Stimulated activated naive CD8-positive, alpha-beta T cell treated with anti-CD3 and anti-CD28 coated beads, Interleukin-15, amount 100 ng/mL, for 72 hours (primary cell): Measurements from ENCODE around the gene FOXP1.
"Not testable (repeated sequence)": the region's sequence is repeated elsewhere in the genome, so short reads cannot be mapped to it uniquely, and the experiment has no call there.

Experiments used
- ATAC-seq: fragments of 150-1000 bp; cut with Tn5 transposase; 2 replicates; pipeline ENCODE4 v1.10.0; 2021; ENCODE audit warnings: mild to moderate bottlenecking, moderate library complexity
- DNase-seq, 2 donors: peaks; one replicate each; pipeline ENCODE4 v3.0.0; 2021 to 2022
- H3K27ac Mint-ChIP-seq, 2 donors: one replicate each; pipeline ENCODE4 v1.8.0; 2022; ENCODE audit warnings: mild to moderate bottlenecking in 2 of 2, mixed read lengths in 2 of 2, moderate library complexity in 2 of 2
- H3K27me3 Mint-ChIP-seq: one replicate; pipeline ENCODE4 v1.8.0; 2022; ENCODE audit warnings: mixed read lengths
- H3K4me1 Mint-ChIP-seq: one replicate; pipeline ENCODE4 v1.8.0; 2022; ENCODE audit warnings: mild to moderate bottlenecking, mixed read lengths
- H3K4me3 Mint-ChIP-seq, 2 donors: one replicate each; pipeline ENCODE4 v1.8.0; 2022; ENCODE audit warnings: mild to moderate bottlenecking in 2 of 2, mixed read lengths in 2 of 2, moderate library complexity in 1 of 2
- H3K9me3 Mint-ChIP-seq, 2 donors: one replicate each; pipeline ENCODE4 v1.8.0; 2022; ENCODE audit warnings: mixed read lengths in 2 of 2

Gene FOXP1

GRCh38 chr3:71330505-71330904 is 253.0 kb downstream of the FOXP1 start:
- no peak for DNase-seq
- peaks cover 27% of the 10 kb centered on the region for H3K4me1 Mint-ChIP-seq
- peaks cover 6% of the 10 kb centered on the region in 2 donors for H3K9me3 Mint-ChIP-seq
- no peaks in the 10 kb centered on the region for H3K27me3 Mint-ChIP-seq
- no peak overlapping the region for H3K4me3 Mint-ChIP-seq
- no peak for ATAC-seq
- no peak overlapping the region for H3K27ac Mint-ChIP-seq

- ATAC-seq = no peak
- Mint-ChIP-seq H3K4me1 (peaks cover 27% of the 10 kb centered on the region), H3K4me3 (no peak overlapping the region), H3K27ac (no peak overlapping the region), H3K27me3 (no peaks in the 10 kb centered on the region), H3K9me3 (peaks cover 6% of the 10 kb centered on the region in 2 donors)
- no peak for DNase-seq
Measured at GRCh38 chr3:71329817-71330216, 253.7 kb downstream of the FOXP1 start.

- Mint-ChIP-seq H3K4me1 (peaks cover 24% of the 10 kb centered on the region), H3K4me3 (no peak overlapping the region), H3K27me3 (no peaks in the 10 kb centered on the region), H3K9me3 (peaks cover 6% of the 10 kb centered on the region in 2 donors), H3K27ac (no peak overlapping the region)
- ATAC-seq (no peak), DNase-seq (no peak)
Measured at GRCh38 chr3:71328926-71329325, 254.6 kb downstream of the FOXP1 start.

GRCh38 chr3:71327936-71328335 is 255.6 kb downstream of the FOXP1 start:
- Mint-ChIP-seq H3K4me3 (no peak overlapping the region), H3K27ac (no peak overlapping the region), H3K4me1 (peaks cover 24% of the 10 kb centered on the region), H3K9me3 (peaks cover 6% of the 10 kb centered on the region in 2 donors), H3K27me3 (no peaks in the 10 kb centered on the region)
- no peak for DNase-seq
- no peak for ATAC-seq

GRCh38 chr3:71325715-71326114 is 257.8 kb downstream of the FOXP1 start:
- no peaks in the 10 kb centered on the region for H3K27me3 Mint-ChIP-seq
- H3K9me3 Mint-ChIP-seq = peaks cover 5 to 6% of the 10 kb centered on the region in 2 donors
- H3K27ac Mint-ChIP-seq = no peak overlapping the region
- DNase-seq (no peak), ATAC-seq (no peak)
- no peak overlapping the region for H3K4me3 Mint-ChIP-seq
- peaks cover 22% of the 10 kb centered on the region for H3K4me1 Mint-ChIP-seq

GRCh38 chr3:71324224-71324623 is 259.3 kb downstream of the FOXP1 start:
- DNase-seq, H3K4me3 Mint-ChIP-seq, H3K27ac Mint-ChIP-seq, H3K9me3 Mint-ChIP-seq, ATAC-seq, H3K27me3 Mint-ChIP-seq: not testable (repeated sequence)
- peaks cover 17% of the 10 kb centered on the region for H3K4me1 Mint-ChIP-seq

GRCh38 chr3:71323558-71323957 is 260.0 kb downstream of the FOXP1 start:
- Mint-ChIP-seq H3K4me1 (peaks cover 16% of the 10 kb centered on the region), H3K9me3 (no peaks in the 10 kb centered on the region), H3K27me3 (no peaks in the 10 kb centered on the region), H3K4me3 (no peak overlapping the region), H3K27ac (no peak overlapping the region)
- ATAC-seq = no peak
- no peak for DNase-seq

- peak overlapping the region in 1 of 2 donors; percentile 57 for H3K27ac Mint-ChIP-seq
- DNase-seq = no peak
Measured at GRCh38 chr3:71322154-71322553, 261.4 kb downstream of the FOXP1 start.

GRCh38 chr3:71319771-71320170 is 263.8 kb downstream of the FOXP1 start:
- no peaks in the 10 kb centered on the region for H3K27me3 Mint-ChIP-seq
- no peak overlapping the region for H3K4me3 Mint-ChIP-seq
- no peaks in the 10 kb centered on the region for H3K9me3 Mint-ChIP-seq
- peaks cover 9% of the 10 kb centered on the region for H3K4me1 Mint-ChIP-seq
- H3K27ac Mint-ChIP-seq = no peak overlapping the region
- no peak for ATAC-seq
- DNase-seq = no peak

More at GRCh38 chr3:71322154-71322553, 261.4 kb downstream of the FOXP1 start:
- Mint-ChIP-seq H3K4me3 (no peak overlapping the region), H3K9me3 (no peaks in the 10 kb centered on the region), H3K4me1 (peaks cover 9% of the 10 kb centered on the region), H3K27me3 (no peaks in the 10 kb centered on the region)
- no peak for ATAC-seq

- no peaks in the 10 kb centered on the region for H3K9me3 Mint-ChIP-seq
- no peak overlapping the region for H3K27ac Mint-ChIP-seq
Measured at GRCh38 chr3:71318458-71318827, 265.1 kb downstream of the FOXP1 start.

GRCh38 chr3:71317749-71318457 is 265.6 kb downstream of the FOXP1 start:
- ATAC-seq = peak; percentile 28
- H3K27ac Mint-ChIP-seq = peak overlapping the region in 1 of 2 donors; percentile 41
- H3K4me1 Mint-ChIP-seq = peaks cover 4% of the 10 kb centered on the region
- no peaks in the 10 kb centered on the region for H3K27me3 Mint-ChIP-seq
- H3K4me3 Mint-ChIP-seq = peak overlapping the region; percentile 39 to 69
- no peaks in the 10 kb centered on the region for H3K9me3 Mint-ChIP-seq
- DNase-seq = no peak

More at GRCh38 chr3:71318458-71318827, 265.1 kb downstream of the FOXP1 start:
- Mint-ChIP-seq H3K27me3 (no peaks in the 10 kb centered on the region), H3K4me1 (peaks cover 9% of the 10 kb centered on the region), H3K4me3 (no peak overlapping the region)
- ATAC-seq (no peak), DNase-seq (no peak)

GRCh38 chr3:71317140-71317539 is 266.4 kb downstream of the FOXP1 start:
- peaks cover 6% of the 10 kb centered on the region for H3K4me1 Mint-ChIP-seq
- peak overlapping the region in 1 of 2 donors; percentile 24 for H3K4me3 Mint-ChIP-seq
- H3K9me3 Mint-ChIP-seq = no peaks in the 10 kb centered on the region
- no peak for ATAC-seq
- H3K27ac Mint-ChIP-seq = no peak overlapping the region
- DNase-seq = no peak
- no peaks in the 10 kb centered on the region for H3K27me3 Mint-ChIP-seq

- H3K4me1 Mint-ChIP-seq = peaks cover 15% of the 10 kb centered on the region
- no peaks in the 10 kb centered on the region for H3K27me3 Mint-ChIP-seq
- ATAC-seq = peak; percentile 52
- H3K9me3 Mint-ChIP-seq = no peaks in the 10 kb centered on the region
- H3K4me3 Mint-ChIP-seq = peak overlapping the region; percentile 48 to 57
- peak in 1 of 2 donors; percentile 14 for DNase-seq
- peak overlapping the region; percentile 72 to 74 for H3K27ac Mint-ChIP-seq
Measured at GRCh38 chr3:71316066-71316777, 267.3 kb downstream of the FOXP1 start.

GRCh38 chr3:71315431-71315830 is 268.1 kb downstream of the FOXP1 start:
- no peaks in the 10 kb centered on the region for H3K27me3 Mint-ChIP-seq
- no peak for DNase-seq
- H3K4me3 Mint-ChIP-seq = peak overlapping the region; percentile 38 to 52
- peak overlapping the region; percentile 64 to 74 for H3K27ac Mint-ChIP-seq
- ATAC-seq = no peak
- H3K4me1 Mint-ChIP-seq = peaks cover 23% of the 10 kb centered on the region
- H3K9me3 Mint-ChIP-seq = no peaks in the 10 kb centered on the region

GRCh38 chr3:71313844-71314243 is 269.7 kb downstream of the FOXP1 start:
- ATAC-seq (no peak), DNase-seq (no peak)
- Mint-ChIP-seq H3K9me3 (no peaks in the 10 kb centered on the region), H3K4me3 (no peak overlapping the region), H3K27me3 (no peaks in the 10 kb centered on the region), H3K4me1 (peaks cover 39% of the 10 kb centered on the region), H3K27ac (no peak overlapping the region)

GRCh38 chr3:71312461-71312860 is 271.1 kb downstream of the FOXP1 start:
- no peak for ATAC-seq
- H3K4me1 Mint-ChIP-seq = peaks cover 53% of the 10 kb centered on the region
- no peak overlapping the region for H3K4me3 Mint-ChIP-seq
- no peak overlapping the region for H3K27ac Mint-ChIP-seq
- DNase-seq = peak in 1 of 2 donors; percentile 8
- no peaks in the 10 kb centered on the region for H3K9me3 Mint-ChIP-seq
- H3K27me3 Mint-ChIP-seq = no peaks in the 10 kb centered on the region
